RPMI8226 (cell line): ENCODE results near the gene GLIS1.
"Not testable (repeated sequence)": the region's sequence is repeated elsewhere in the genome, so short reads cannot be mapped to it uniquely, and the experiment has no call there.

ENCODE experiments used
- DNase-seq: peaks from one replicate; pipeline ENCODE4 v3.0.0-alpha.2; 2015

GLIS1 gene

GRCh38 chr1:53556657-53557227 lies 182.2 kb downstream of the GLIS1 start:
- DNase-seq: no peak

- DNase-seq: not testable (repeated sequence)
These were observed 183.2 kb downstream of the GLIS1 start for GRCh38 chr1:53555620-53556326.

DNA sequence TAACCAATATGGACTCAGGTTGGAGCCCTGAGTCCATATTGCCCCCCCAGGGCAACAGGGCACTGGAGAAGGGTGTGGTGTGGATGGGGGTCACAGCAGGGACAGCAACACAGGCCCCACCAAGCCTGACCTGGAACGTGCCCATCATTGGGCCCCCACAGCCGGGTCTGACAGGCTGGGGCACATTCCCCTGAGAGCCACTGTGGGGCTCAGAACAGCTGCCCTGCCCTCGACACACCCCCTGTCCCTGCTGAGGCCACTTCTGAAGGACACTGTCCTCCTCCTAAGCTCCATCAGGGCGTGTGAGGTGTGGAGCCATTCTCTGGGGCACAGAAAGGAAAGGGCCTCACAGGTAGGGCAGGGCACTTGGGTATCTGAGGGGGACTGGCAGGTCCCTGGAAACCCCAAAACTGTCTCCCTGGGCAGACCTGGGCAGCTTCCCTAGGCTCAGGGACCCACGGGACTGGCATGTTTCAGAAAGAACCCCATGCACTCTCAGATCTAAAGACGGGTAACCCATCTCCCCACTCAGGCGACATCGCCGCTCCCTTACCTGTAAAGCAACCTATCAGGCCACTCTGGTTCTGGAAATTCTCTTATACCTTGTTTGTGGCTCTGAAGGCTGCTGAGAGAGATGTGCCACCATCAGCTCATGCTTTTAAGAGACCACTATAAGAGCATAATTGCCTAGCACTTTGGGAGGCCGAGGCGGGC lies 184.2 kb downstream of the GLIS1 start:
- DNase-seq: no peak

DNA sequence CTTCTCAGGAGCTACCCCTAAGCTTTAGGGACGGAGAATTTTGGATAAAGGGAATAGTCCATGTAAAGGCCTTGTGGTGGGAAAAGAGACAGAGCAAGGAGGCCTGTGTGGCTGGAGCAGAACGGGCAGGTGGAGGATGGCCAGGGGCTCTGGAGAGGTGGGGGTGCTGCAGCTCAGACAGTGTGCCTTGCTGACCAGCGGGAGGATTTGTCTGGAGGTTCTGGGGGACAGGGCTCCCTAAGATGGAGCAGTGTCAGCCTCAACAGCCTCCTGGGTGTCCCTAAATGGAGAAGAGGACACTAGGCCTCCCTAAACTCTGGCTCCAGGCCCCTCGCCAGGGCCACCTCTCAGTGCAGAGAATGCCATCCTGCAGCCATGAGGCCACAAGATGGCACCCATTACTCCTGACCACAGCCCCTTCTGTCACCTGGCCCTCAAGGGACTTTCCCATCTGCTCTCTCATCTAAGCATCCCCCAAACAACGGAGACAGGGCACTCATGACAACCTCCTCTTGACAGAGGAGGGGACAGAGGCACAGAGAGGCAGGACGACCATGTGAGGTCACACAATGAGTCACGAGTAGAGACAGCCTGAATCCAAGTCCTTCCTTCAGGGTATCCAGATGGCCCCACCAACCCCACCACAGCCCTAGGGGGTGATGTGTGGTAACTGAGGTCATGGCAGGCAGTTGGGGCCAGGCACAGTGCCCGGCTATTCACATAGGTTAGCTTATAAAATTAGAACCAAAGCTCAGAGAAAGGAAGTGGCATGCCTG lies 185.0 kb downstream of the GLIS1 start:
- DNase-seq: no peak

DNA sequence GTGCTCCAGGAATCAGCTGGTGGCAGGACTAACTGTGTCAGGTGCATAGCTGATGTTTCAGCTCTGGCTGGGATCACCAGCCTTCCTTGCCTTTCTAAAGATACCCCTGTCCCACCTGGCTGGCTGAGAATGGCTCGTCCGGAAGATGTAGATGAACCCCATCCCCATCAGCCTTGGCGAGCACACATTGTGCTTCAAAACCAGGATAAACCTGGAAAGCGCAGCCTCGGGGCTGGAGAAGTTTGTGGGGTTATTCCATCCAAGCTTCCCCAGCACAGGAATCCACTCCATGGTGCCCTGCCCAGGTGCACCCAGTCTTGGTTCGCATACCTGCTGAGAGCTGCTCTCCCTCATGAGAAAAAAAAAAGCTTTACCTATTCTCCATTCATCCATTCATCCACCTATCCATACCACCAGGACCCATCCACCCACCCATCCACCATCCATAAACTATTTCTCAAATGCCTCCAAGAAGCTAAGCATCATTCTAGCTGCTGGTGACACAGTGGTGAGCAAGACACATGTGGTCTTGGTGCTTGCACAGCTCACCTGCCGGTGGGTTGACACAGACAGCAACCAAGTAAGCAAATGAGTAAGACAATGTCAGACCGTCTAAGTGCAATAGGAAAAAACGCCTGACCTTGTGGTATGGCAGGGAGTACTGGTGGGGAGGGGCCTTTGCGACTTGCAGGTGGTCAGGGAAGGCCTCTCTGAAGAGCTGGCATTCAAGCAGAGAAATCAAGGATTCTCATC lies 185.8 kb downstream of the GLIS1 start:
- no peak for DNase-seq

DNA sequence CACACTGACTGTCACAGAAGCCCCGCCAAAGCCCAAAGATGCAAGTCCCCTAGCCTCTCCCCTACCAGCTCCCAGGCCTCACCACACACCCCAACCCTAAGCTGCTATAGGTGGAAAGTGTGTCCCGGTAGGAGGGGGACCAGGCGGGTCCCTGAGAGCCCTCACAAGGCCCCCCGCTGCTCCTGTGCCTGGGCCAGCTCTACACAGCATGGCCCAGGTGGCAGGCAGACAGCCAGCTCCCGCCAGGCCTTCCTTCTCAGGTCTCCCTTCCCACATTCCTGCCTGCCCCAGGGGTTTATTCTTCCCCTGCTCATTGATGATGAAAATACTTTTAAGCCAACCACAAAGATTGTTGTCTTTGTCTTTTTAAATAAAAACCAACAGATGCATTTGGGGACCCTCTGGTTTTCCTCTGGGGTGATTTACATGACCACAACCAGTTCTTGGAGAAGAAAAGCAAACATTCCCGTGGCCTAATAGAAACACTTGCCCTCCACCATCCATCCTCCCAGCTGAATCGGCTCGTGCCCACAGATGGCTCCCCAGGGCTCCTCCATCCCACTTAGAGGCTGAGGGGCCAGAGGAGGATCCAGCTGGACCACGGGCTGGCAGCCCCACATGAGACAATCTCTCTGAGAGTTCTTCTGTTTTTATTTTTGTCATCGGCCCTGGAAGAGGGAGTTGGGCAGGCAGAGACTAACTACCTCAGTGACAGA lies 186.7 kb downstream of the GLIS1 start:
- no peak for DNase-seq

DNA sequence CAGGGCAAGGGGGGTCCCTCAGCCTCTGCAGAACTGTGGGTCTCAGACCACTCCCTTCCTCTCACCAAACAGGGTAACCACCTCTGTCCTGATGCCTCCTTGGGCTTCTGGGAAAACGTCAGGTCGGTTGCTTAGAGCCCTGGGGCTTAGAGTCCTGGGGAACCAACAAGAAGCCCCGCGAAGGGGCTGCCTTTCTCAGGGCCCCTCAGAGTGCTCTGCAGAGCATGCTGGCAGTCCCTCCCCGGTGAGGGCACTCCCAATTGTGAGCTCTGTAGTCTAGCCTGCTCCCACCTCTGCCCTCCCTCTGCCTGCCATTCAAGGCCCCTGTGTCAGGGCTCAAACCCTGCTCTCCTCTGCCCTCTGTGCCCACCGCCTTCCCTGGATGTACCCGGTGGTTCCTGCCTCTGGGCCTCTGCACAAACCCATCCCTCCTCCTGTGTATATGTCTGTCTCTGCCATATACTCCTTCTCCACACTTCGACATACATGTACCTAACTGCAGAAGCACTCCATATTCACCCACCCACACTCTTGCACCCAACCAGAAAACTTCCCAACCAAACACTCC lies 187.5 kb downstream of the GLIS1 start:
- no peak for DNase-seq

DNA sequence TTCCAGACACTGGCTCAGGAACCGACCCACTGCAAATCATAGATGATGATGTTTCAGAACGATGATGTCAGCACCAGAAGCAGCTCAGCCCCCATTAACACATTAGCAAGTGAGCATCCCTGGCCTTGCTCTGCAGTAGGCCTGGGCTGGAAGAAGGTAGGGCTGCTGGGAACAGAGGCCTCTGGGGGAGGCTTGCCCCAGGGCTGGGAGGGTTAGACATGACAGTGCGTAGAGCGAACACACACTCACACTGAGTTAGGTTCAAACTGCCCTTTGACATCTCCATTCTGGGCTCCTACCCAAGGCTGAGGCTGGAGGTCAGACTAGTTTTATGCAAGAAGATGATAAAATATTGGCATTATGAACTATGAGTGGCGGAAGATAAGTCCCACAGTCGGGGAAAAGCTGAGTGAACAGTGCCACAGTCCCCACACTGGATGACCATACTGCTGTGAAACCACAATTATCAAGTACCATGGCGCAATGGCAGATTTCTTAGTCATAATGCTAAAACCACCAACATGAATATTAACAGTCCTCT lies 188.7 kb downstream of the GLIS1 start:
- no peak for DNase-seq

DNA sequence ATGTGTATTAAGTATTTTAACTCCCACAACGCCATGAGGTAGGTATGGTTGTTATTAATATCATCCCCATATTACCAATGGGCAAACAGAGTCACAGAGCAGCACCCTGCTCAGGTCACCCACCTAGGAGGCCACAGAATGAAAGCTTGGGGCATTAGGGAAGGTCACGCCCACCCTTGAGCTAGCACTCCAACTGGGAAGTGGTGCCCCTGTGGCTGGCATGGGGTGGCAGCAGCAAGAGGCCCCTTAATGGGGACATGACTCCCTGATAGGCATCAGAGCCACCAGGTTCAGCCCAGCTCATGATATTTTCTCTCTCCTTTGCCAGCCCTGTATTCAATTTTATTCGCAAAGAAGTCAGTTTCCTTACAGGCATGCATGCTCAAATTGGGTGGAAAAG lies 189.2 kb downstream of the GLIS1 start:
- DNase-seq: no peak

GRCh38 chr1:53549287-53549686 lies 189.7 kb downstream of the GLIS1 start:
- DNase-seq: no peak

- no peak for DNase-seq
These were observed 190.9 kb downstream of the GLIS1 start for GRCh38 chr1:53548031-53548491.

- no peak for DNase-seq
These were observed 191.7 kb downstream of the GLIS1 start for GRCh38 chr1:53547231-53547790.

GRCh38 chr1:53546409-53547155 lies 192.4 kb downstream of the GLIS1 start:
- no peak for DNase-seq

- DNase-seq: no peak
These were observed 193.1 kb downstream of the GLIS1 start for GRCh38 chr1:53545663-53546408.

GRCh38 chr1:53544728-53545515 lies 194.0 kb downstream of the GLIS1 start:
- DNase-seq: no peak

- no peak for DNase-seq
These were observed 194.9 kb downstream of the GLIS1 start for GRCh38 chr1:53543778-53544695.

- no peak for DNase-seq
These were observed 195.7 kb downstream of the GLIS1 start for GRCh38 chr1:53543130-53543777.
